Measurements from ENCODE around the gene POLK.

POLK gene

GRCh38 chr5:75623846-75624245, 112.2 kb downstream of the POLK start:
- Histone ChIP-seq H3K4me3 (ENCODE audit: low read length) (no peak overlapping the region), H3K9ac (ENCODE audit: low read depth, low read length) (no peak overlapping the region), H3K9me3 (ENCODE audit: insufficient read depth, low read depth, low read length) (no peaks in the 10 kb centered on the region), H3K27me3 (ENCODE audit: insufficient read depth, low read length) (no peaks in the 10 kb centered on the region), H3K27ac (ENCODE audit: low read length) (no peak overlapping the region), H3K36me3 (ENCODE audit: insufficient read depth, low read depth, low read length) (no peaks in the 10 kb centered on the region), H3K4me1 (ENCODE audit: insufficient read depth, low read length) (no peaks in the 10 kb centered on the region)

- H3K27ac ChIP-seq (ENCODE audit: low read length), result no peak overlapping the region
- H3K27me3 ChIP-seq (ENCODE audit: insufficient read depth, low read length), result no peaks in the 10 kb centered on the region
- H3K4me1 ChIP-seq (ENCODE audit: insufficient read depth, low read length), result no peaks in the 10 kb centered on the region
- no peak overlapping the region for H3K4me3 ChIP-seq (ENCODE audit: low read length)
- no peak overlapping the region for H3K9ac ChIP-seq (ENCODE audit: low read depth, low read length)
- H3K36me3 ChIP-seq (ENCODE audit: insufficient read depth, low read depth, low read length), result no peaks in the 10 kb centered on the region
- no peaks in the 10 kb centered on the region for H3K9me3 ChIP-seq (ENCODE audit: insufficient read depth, low read depth, low read length)
Observed at GRCh38 chr5:75626959-75627358, 115.3 kb downstream of the POLK start.

GRCh38 chr5:75627801-75628200, 116.1 kb downstream of the POLK start:
- no peak overlapping the region for H3K4me3 ChIP-seq (ENCODE audit: low read length)
- no peaks in the 10 kb centered on the region for H3K36me3 ChIP-seq (ENCODE audit: insufficient read depth, low read depth, low read length)
- H3K9ac ChIP-seq (ENCODE audit: low read depth, low read length), result no peak overlapping the region
- no peak overlapping the region for H3K27ac ChIP-seq (ENCODE audit: low read length)
- no peaks in the 10 kb centered on the region for H3K9me3 ChIP-seq (ENCODE audit: insufficient read depth, low read depth, low read length)
- H3K27me3 ChIP-seq (ENCODE audit: insufficient read depth, low read length), result no peaks in the 10 kb centered on the region
- no peaks in the 10 kb centered on the region for H3K4me1 ChIP-seq (ENCODE audit: insufficient read depth, low read length)

- Histone ChIP-seq H3K36me3 (ENCODE audit: insufficient read depth, low read depth, low read length) (no peaks in the 10 kb centered on the region), H3K27ac (ENCODE audit: low read length) (no peak overlapping the region), H3K9me3 (ENCODE audit: insufficient read depth, low read depth, low read length) (no peaks in the 10 kb centered on the region), H3K9ac (ENCODE audit: low read depth, low read length) (no peak overlapping the region), H3K4me1 (ENCODE audit: insufficient read depth, low read length) (no peaks in the 10 kb centered on the region), H3K4me3 (ENCODE audit: low read length) (no peak overlapping the region), H3K27me3 (ENCODE audit: insufficient read depth, low read length) (no peaks in the 10 kb centered on the region)
Observed at GRCh38 chr5:75630875-75631274, 119.2 kb downstream of the POLK start.

- Histone ChIP-seq H3K9me3 (ENCODE audit: insufficient read depth, low read depth, low read length) (no peaks in the 10 kb centered on the region), H3K4me3 (ENCODE audit: low read length) (no peak overlapping the region), H3K4me1 (ENCODE audit: insufficient read depth, low read length) (no peaks in the 10 kb centered on the region), H3K27me3 (ENCODE audit: insufficient read depth, low read length) (no peaks in the 10 kb centered on the region), H3K9ac (ENCODE audit: low read depth, low read length) (no peak overlapping the region), H3K27ac (ENCODE audit: low read length) (no peak overlapping the region), H3K36me3 (ENCODE audit: insufficient read depth, low read depth, low read length) (no peaks in the 10 kb centered on the region)
Observed at GRCh38 chr5:75632321-75632720, 120.6 kb downstream of the POLK start.

GRCh38 chr5:75637949-75638348, 126.3 kb downstream of the POLK start:
- H3K9me3 ChIP-seq (ENCODE audit: insufficient read depth, low read depth, low read length), result no peaks in the 10 kb centered on the region
- H3K36me3 ChIP-seq (ENCODE audit: insufficient read depth, low read depth, low read length), result no peaks in the 10 kb centered on the region
- no peak overlapping the region for H3K4me3 ChIP-seq (ENCODE audit: low read length)
- no peak overlapping the region for H3K9ac ChIP-seq (ENCODE audit: low read depth, low read length)
- no peaks in the 10 kb centered on the region for H3K27me3 ChIP-seq (ENCODE audit: insufficient read depth, low read length)
- H3K27ac ChIP-seq (ENCODE audit: low read length), result no peak overlapping the region
- H3K4me1 ChIP-seq (ENCODE audit: insufficient read depth, low read length), result no peaks in the 10 kb centered on the region

- Histone ChIP-seq H3K9ac (ENCODE audit: low read depth, low read length) (no peak overlapping the region), H3K27me3 (ENCODE audit: insufficient read depth, low read length) (no peaks in the 10 kb centered on the region), H3K36me3 (ENCODE audit: insufficient read depth, low read depth, low read length) (no peaks in the 10 kb centered on the region), H3K27ac (ENCODE audit: low read length) (no peak overlapping the region), H3K4me1 (ENCODE audit: insufficient read depth, low read length) (no peaks in the 10 kb centered on the region), H3K4me3 (ENCODE audit: low read length) (no peak overlapping the region), H3K9me3 (ENCODE audit: insufficient read depth, low read depth, low read length) (no peaks in the 10 kb centered on the region)
Observed at GRCh38 chr5:75639535-75640311, 128.0 kb downstream of the POLK start.

GRCh38 chr5:75640395-75640794, 128.7 kb downstream of the POLK start:
- Histone ChIP-seq H3K9me3 (ENCODE audit: insufficient read depth, low read depth, low read length) (no peaks in the 10 kb centered on the region), H3K4me3 (ENCODE audit: low read length) (no peak overlapping the region), H3K36me3 (ENCODE audit: insufficient read depth, low read depth, low read length) (no peaks in the 10 kb centered on the region), H3K4me1 (ENCODE audit: insufficient read depth, low read length) (no peaks in the 10 kb centered on the region), H3K9ac (ENCODE audit: low read depth, low read length) (no peak overlapping the region), H3K27ac (ENCODE audit: low read length) (no peak overlapping the region), H3K27me3 (ENCODE audit: insufficient read depth, low read length) (no peaks in the 10 kb centered on the region)

GRCh38 chr5:75640826-75641225, 129.1 kb downstream of the POLK start:
- Histone ChIP-seq H3K9ac (ENCODE audit: low read depth, low read length) (no peak overlapping the region), H3K27me3 (ENCODE audit: insufficient read depth, low read length) (no peaks in the 10 kb centered on the region), H3K4me3 (ENCODE audit: low read length) (no peak overlapping the region), H3K27ac (ENCODE audit: low read length) (no peak overlapping the region), H3K4me1 (ENCODE audit: insufficient read depth, low read length) (no peaks in the 10 kb centered on the region), H3K36me3 (ENCODE audit: insufficient read depth, low read depth, low read length) (no peaks in the 10 kb centered on the region), H3K9me3 (ENCODE audit: insufficient read depth, low read depth, low read length) (no peaks in the 10 kb centered on the region)

GRCh38 chr5:75648712-75649111, 137.0 kb downstream of the POLK start:
- Histone ChIP-seq H3K4me1 (ENCODE audit: insufficient read depth, low read length) (no peaks in the 10 kb centered on the region), H3K36me3 (ENCODE audit: insufficient read depth, low read depth, low read length) (no peaks in the 10 kb centered on the region), H3K9ac (ENCODE audit: low read depth, low read length) (no peak overlapping the region), H3K4me3 (ENCODE audit: low read length) (no peak overlapping the region), H3K27ac (ENCODE audit: low read length) (no peak overlapping the region), H3K9me3 (ENCODE audit: insufficient read depth, low read depth, low read length) (no peaks in the 10 kb centered on the region), H3K27me3 (ENCODE audit: insufficient read depth, low read length) (no peaks in the 10 kb centered on the region)
